Tibial nerve (tissue), 4 donors: Measurements from ENCODE around the gene SEPTIN8. TPM values are rescaled to one million over a fixed set of nuclear protein-coding genes. Genes with fewer than 3 reads are reported as not detected.

Experiments
- DNase-seq, 2 donors: peaks; one replicate each; pipeline ENCODE4 v3.0.0-alpha.2; 2019; ENCODE audit warnings: low spot score in 2 of 2
- H3K27ac ChIP-seq, 4 donors: fragments of 200-600 bp; sonication (generic) in 3 of 4; one replicate each; pipeline ENCODE4 v1.5.1; 2017 to 2019; ENCODE audit warnings: mild to moderate bottlenecking in 1 of 4
- H3K27me3 ChIP-seq, 2 donors: fragments of 200-600 bp; sonication (generic) in 1 of 2; one replicate each; pipeline versions ENCODE4 v1.5.1 to v1.6.0; 2017 to 2019
- H3K36me3 ChIP-seq, 3 donors: fragments of 200-600 bp; sonication (generic); one replicate each; pipeline ENCODE4 v1.5.1; 2018 to 2019
- H3K4me1 ChIP-seq, 4 donors: fragments of 200-600 bp; sonication (generic) in 3 of 4; one replicate each; pipeline ENCODE4 v1.5.1; 2017 to 2019
- H3K4me3 ChIP-seq, 4 donors: fragments of 200-600 bp; sonication (generic) in 3 of 4; one replicate each; pipeline ENCODE4 v1.5.1; 2017 to 2019; ENCODE audit warnings: mild to moderate bottlenecking in 1 of 4, moderate library complexity in 1 of 4
- H3K9me3 ChIP-seq, 4 donors: fragments of 200-600 bp; sonication (generic) in 3 of 4; one replicate each; pipeline ENCODE4 v1.5.1; 2017 to 2019
- EP300 ChIP-seq, 2 donors: sonication (generic); formaldehyde crosslinking; IDR thresholded peaks; one replicate each; pipeline ENCODE4 v1.6.1; 2017; ENCODE audit warnings: antibody characterized with exemption in 2 of 2, mild to moderate bottlenecking in 1 of 2
- POLR2A ChIP-seq, 2 donors: fragments of 450-650 bp; IDR thresholded peaks; one replicate each; pipeline ENCODE4 v1.6.1; 2017; ENCODE audit warnings: antibody characterized with exemption in 2 of 2, mild to moderate bottlenecking in 2 of 2, moderate library complexity in 2 of 2
- WGBS, 2 donors: methylation state at CpG; one replicate each; pipeline ENCODE4 v1.1.5; 2018; 5-methylcytosine and 5-hydroxymethylcytosine counted together
- total RNA-seq, 4 donors: library from RNA; depleted of rRNA; stranded (reverse); fragments of >200 nt; gene quantifications; one replicate each; pipeline ENCODE4 v1.1.0, GENCODE V29; 2016
- TF ChIP-seq, protein P1 (sequence below), 5 experiments: fragments of 200-600 bp in 3 of 5; fragments of 450-650 bp in 2 of 5; sonication (generic) in 3 of 5; IDR thresholded peaks; one replicate each; pipeline ENCODE4 v1.5.1; 2016 to 2019; ENCODE audit warnings: antibody characterized with exemption in 5 of 5, mild to moderate bottlenecking in 3 of 5, moderate library complexity in 2 of 5

SEPTIN8 gene
- total RNA-seq, 4 donors from 2014 or later = 38.5 to 48.3 (median 44.2) TPM

DNA sequence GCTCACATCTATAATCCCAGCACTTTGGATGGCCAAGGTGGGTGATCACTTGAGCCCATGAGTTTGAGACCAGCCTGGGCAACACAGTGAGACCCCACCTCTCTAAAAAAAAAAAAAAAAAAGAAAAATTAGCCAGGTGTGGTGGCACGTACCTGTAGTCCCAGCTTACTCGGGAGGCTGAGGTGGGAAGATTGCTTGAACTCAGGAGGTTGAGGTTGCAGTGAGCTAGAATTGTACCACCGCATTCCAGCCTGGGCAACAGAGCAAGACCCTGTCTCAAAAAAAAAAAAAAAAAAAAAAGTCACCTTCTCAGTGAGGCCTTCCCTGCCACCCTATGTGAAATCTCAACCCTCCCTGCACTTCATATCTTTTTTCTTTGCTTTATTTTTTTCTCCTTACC is 14.0 kb upstream of the SEPTIN8 start:
- no peak overlapping the region for H3K27ac ChIP-seq
- no peaks in the 10 kb centered on the region for H3K36me3 ChIP-seq
- H3K27me3 ChIP-seq = no peaks in the 10 kb centered on the region
- H3K9me3 ChIP-seq = no peaks in the 10 kb centered on the region
- no peak overlapping the region for H3K4me3 ChIP-seq
- no peaks in the 10 kb centered on the region for H3K4me1 ChIP-seq
- TF ChIP-seq EP300 (IDR thresholded peaks at IDR 0.05) (no peak), POLR2A (IDR thresholded peaks at IDR 0.05) (no peak)
- TF ChIP-seq, protein P1, sequence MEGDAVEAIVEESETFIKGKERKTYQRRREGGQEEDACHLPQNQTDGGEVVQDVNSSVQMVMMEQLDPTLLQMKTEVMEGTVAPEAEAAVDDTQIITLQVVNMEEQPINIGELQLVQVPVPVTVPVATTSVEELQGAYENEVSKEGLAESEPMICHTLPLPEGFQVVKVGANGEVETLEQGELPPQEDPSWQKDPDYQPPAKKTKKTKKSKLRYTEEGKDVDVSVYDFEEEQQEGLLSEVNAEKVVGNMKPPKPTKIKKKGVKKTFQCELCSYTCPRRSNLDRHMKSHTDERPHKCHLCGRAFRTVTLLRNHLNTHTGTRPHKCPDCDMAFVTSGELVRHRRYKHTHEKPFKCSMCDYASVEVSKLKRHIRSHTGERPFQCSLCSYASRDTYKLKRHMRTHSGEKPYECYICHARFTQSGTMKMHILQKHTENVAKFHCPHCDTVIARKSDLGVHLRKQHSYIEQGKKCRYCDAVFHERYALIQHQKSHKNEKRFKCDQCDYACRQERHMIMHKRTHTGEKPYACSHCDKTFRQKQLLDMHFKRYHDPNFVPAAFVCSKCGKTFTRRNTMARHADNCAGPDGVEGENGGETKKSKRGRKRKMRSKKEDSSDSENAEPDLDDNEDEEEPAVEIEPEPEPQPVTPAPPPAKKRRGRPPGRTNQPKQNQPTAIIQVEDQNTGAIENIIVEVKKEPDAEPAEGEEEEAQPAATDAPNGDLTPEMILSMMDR (IDR thresholded peaks at IDR 0.05) = no peak
- 96 to 97% methylated on average over 3 of the region's 3 CpGs for WGBS, 2 donors
- no peak for DNase-seq

DNA sequence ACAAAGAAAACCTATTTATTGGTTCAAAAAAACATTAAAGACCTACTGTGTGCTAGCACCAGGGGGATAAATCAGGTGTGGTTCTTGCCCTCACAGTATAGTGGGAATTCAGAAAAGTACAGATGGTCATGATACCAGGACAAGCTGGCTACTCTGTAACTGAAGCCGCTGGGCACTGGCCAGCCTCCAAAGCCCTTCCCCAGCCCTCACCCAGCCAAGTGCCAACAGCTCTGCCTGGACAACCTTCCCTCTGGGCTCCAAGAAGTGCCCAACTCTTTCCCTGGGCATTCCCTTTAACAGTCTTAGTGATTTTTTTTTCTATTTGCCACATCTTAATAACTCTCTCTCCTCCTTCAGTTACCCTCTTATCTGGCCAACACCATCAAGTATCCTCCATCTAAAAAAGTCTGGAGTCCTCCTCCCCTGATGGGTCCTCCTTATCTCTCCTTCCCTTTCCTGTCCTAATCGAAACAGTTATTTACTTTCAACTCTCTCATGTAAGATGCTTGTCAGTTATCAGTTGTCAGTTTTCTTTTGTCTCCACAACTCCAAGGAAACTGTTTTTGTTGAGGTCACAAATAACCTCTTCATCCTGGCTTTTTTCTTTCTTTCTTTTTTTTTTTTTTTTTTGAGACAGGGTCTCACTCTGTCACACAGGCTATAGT is 13.3 kb upstream of the SEPTIN8 start:
- Histone ChIP-seq H3K27ac (no peak overlapping the region), H3K4me1 (no peaks in the 10 kb centered on the region), H3K27me3 (no peaks in the 10 kb centered on the region), H3K9me3 (no peaks in the 10 kb centered on the region), H3K4me3 (no peak overlapping the region), H3K36me3 (no peaks in the 10 kb centered on the region)
- DNase-seq = no peak
- WGBS, 2 donors = 66 to 73% methylated on average over 2 of the region's 2 CpGs
- TF ChIP-seq, protein P1 (IDR thresholded peaks at IDR 0.05) = no peak
- TF ChIP-seq EP300 (IDR thresholded peaks at IDR 0.05) (no peak), POLR2A (IDR thresholded peaks at IDR 0.05) (no peak)

DNA sequence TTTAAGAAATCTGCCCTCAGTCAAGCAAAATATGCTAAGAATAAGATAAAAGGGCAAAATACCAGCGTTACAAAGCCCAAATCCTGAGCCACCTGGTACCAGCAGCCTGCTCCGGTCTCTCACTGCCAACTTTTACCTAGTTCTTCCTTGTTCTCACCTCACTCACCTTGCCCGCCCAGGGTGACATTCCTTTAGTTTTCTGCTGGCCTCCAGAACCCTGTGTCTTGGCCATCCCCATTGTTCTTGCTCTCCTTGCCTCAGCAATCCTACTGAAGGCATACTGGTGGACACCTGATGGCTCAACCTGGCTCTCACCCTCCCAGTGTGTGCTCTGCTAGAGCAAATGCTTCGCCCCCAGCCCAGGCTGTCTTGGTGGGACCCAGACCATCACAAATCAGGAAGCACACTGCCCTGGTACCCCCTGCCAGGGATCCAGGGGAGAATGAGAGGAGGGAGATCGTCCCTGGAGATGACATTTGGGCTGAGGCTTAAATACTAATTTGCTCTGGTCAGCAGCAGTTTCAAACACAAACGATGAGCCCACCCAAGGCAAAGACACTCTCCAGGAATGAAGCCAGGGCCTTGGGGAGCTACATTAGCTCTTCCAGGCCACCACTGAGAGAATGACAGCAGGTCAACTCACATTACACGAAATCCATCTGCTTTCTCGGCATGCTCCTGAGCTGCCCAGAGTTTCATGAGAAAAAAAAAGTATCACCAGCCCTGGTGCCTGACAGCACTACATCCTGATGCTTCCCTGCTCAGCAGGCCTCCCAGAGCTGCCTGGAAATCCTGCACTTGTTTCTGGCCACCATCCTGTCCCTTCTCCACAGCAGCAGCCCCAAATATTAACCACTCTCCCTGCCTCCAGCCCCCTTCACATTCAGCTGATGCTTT is 12.2 kb upstream of the SEPTIN8 start:
- H3K4me3 ChIP-seq = no peak overlapping the region
- no peak for DNase-seq
- no peaks in the 10 kb centered on the region for H3K4me1 ChIP-seq
- no peak overlapping the region for H3K27ac ChIP-seq
- 82 to 84% methylated on average over 7 to 8 of the region's 8 CpGs for WGBS, 2 donors
- no peaks in the 10 kb centered on the region for H3K9me3 ChIP-seq
- TF ChIP-seq, protein P1 (IDR thresholded peaks at IDR 0.05) = no peak
- TF ChIP-seq EP300 (IDR thresholded peaks at IDR 0.05) = no peak
- TF ChIP-seq POLR2A (IDR thresholded peaks at IDR 0.05) = no peak
- H3K27me3 ChIP-seq = no peaks in the 10 kb centered on the region
- no peaks in the 10 kb centered on the region for H3K36me3 ChIP-seq

DNA sequence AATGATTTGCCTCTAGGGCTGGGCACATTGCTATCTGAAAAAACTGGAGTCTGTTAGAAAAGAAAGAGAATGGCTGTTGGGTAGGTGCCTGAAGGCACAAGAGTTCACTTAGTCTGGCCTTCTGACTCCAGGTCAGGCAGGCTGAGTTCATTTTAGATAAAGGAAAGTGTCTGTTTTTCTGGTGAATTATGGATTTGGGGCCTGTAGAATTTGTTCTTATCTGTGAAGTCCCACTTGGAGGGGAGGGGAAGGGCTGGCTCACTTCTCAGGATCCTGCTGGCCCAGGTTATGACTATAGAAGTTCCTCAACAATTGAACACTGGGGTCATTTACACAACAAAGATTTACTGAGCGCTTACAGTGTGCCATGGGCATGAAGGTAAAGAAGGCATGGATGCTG is 11.5 kb upstream of the SEPTIN8 start:
- Histone ChIP-seq H3K4me3 (no peak overlapping the region), H3K36me3 (no peaks in the 10 kb centered on the region), H3K9me3 (no peaks in the 10 kb centered on the region), H3K27ac (no peak overlapping the region), H3K27me3 (no peaks in the 10 kb centered on the region), H3K4me1 (no peaks in the 10 kb centered on the region)
- TF ChIP-seq EP300 (IDR thresholded peaks at IDR 0.05) (no peak), POLR2A (IDR thresholded peaks at IDR 0.05) (no peak)
- TF ChIP-seq, protein P1 (IDR thresholded peaks at IDR 0.05) = no peak
- no peak for DNase-seq
- 93 to 95% methylated on average over 1 of the region's 1 CpG for WGBS, 2 donors

DNA sequence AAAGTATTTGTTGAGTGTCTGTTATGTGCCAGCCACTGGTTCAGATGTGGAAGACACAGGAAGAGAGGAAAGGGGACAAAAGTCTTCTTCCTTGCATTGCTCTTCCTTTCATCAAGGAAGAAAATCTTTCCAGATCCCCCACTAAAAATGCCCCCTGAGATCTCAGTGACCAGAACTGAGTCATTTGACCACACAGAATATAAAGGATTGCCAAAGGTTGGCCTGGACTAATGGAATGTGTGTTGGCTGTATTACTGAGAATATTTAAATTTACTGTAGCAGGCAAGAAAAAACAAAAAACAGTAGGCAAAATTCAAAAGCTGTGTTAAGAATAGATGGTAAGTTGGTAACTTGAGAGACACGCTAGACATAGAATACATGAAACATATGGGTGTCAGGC is 10.0 kb upstream of the SEPTIN8 start:
- no peak for TF ChIP-seq POLR2A (IDR thresholded peaks at IDR 0.05)
- Histone ChIP-seq H3K27ac (no peak overlapping the region), H3K4me3 (no peak overlapping the region), H3K27me3 (no peaks in the 10 kb centered on the region), H3K9me3 (no peaks in the 10 kb centered on the region), H3K4me1 (no peaks in the 10 kb centered on the region), H3K36me3 (no peaks in the 10 kb centered on the region)
- 94 to 95% methylated on average over 1 of the region's 1 CpG for WGBS, 2 donors
- no peak for DNase-seq
